Fibroblast of mammary gland (primary cell): ENCODE measurements around the gene TNPO2.
A peak's percentile ranks its signal among the peaks of the same experiment; 100 is the strongest.

ENCODE experiments used
- DNase-seq: peaks from one replicate; pipeline ENCODE4 v3.0.0-alpha.2; 2010; ENCODE audit warnings: low read depth
- H3K4me3 ChIP-seq: 2 replicates; pipeline ENCODE4 v1.5.1; 2011; ENCODE audit warnings: low read depth, mild to moderate bottlenecking, low read length, moderate library complexity; ENCODE audit not compliant: control insufficient read depth
- TF ChIP-seq, protein P1 (sequence below): conservative IDR thresholded peaks from 2 replicates; pipeline ENCODE4 v1.5.1; 2011; ENCODE audit warnings: low read depth, low read length, inconsistent platforms; ENCODE audit not compliant: control insufficient read depth, insufficient read depth

Gene TNPO2

DNA sequence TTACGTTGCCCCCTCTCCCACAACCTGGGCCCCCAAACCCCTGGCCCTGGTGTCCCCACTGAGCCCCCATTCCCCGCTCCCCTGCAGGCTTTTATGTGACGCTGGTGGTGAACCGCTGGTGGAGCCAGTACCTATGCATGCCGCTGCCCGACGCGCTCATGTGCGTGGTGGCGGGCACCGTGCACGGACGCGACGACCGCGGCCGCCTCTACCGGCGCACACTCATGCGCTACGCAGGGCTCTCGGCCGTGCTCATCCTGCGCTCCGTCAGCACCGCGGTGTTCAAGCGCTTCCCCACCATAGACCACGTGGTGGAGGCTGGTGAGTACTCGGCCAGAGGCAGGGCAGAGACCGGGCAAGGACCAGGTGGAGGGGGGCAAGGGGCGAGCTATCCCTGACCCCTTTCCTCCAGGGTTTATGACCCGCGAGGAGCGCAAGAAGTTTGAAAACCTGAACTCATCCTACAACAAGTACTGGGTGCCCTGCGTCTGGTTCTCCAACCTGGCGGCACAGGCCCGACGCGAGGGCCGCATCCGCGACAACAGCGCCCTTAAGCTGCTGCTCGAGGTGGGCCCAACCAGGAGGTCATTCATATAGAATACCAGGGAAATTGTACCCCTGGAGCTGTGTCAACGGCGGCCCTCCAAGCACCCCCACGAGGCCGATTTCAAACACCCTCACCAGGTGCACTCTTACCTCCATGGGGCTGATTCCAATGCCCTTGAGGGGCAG is 30.9 kb upstream of the TNPO2 start:
- TF ChIP-seq, protein P1, sequence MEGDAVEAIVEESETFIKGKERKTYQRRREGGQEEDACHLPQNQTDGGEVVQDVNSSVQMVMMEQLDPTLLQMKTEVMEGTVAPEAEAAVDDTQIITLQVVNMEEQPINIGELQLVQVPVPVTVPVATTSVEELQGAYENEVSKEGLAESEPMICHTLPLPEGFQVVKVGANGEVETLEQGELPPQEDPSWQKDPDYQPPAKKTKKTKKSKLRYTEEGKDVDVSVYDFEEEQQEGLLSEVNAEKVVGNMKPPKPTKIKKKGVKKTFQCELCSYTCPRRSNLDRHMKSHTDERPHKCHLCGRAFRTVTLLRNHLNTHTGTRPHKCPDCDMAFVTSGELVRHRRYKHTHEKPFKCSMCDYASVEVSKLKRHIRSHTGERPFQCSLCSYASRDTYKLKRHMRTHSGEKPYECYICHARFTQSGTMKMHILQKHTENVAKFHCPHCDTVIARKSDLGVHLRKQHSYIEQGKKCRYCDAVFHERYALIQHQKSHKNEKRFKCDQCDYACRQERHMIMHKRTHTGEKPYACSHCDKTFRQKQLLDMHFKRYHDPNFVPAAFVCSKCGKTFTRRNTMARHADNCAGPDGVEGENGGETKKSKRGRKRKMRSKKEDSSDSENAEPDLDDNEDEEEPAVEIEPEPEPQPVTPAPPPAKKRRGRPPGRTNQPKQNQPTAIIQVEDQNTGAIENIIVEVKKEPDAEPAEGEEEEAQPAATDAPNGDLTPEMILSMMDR: no peak
- DNase-seq: no peak
- H3K4me3 ChIP-seq: no peak overlapping the region

DNA sequence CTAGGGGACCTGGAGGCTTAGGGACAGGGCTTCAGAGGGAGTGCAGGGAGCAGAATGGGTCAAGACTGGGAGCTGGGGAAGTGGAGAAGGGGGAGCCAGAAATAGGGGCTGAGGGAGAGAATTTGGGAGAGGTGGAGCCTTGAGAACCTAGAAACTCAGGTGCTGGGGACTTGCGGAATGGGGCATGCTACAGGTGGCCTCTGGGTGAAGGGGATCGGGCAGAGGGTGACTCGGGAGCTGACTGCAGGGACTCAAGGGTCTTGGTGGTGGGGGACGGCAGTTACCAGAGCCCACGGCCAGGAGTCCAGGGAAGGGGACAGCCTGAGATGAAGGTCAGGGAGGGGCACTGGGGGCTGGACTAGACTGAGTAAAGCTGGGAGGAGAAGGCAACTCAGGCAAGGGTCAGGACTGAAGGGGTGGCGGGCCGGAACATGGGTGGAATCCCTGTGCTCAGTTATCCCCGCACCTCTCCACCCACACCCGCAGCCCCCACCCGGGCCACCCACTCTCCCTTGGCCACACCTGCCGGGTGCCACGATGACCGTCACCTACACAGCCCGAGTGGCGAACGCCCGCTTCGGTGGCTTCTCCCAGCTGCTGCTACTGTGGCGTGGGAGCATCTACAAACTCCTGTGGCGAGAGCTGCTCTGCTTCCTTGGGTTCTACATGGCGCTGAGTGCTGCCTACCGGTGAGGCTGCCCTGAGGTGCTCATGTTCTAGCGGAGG is 28.5 kb upstream of the TNPO2 start:
- TF ChIP-seq, protein P1: no peak
- no peak overlapping the region for H3K4me3 ChIP-seq
- no peak for DNase-seq

DNA sequence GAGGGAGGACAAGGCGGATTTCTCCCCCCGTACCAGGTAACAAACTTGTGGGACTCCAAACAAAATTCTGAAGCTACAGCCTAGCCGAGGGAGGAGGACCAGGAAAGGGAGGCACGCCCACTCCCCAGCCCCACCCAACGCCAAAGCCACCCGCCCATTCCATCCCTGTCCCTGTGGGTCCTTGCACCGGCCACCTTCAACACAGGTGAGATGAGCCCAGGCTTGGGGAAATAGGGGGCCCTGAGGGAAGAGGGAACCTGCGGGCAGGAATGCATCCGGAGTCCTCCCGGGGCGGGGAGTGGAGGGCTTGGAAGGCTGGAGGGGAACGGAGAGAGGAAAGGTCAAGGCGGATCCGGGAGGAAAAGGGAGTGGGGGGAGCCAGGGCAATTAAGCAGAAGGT is 27.9 kb upstream of the TNPO2 start, which contains the start of gene BEST2:
TSS of gene BEST2 (plus strand) at position 157 of the 400 bp plus-strand sequence. CDS start 802 bp downstream, outside the sequence.
- no peak for DNase-seq
- H3K4me3 ChIP-seq: no peak within 1 kb of the TSS
- TF ChIP-seq, protein P1: no peak

DNA sequence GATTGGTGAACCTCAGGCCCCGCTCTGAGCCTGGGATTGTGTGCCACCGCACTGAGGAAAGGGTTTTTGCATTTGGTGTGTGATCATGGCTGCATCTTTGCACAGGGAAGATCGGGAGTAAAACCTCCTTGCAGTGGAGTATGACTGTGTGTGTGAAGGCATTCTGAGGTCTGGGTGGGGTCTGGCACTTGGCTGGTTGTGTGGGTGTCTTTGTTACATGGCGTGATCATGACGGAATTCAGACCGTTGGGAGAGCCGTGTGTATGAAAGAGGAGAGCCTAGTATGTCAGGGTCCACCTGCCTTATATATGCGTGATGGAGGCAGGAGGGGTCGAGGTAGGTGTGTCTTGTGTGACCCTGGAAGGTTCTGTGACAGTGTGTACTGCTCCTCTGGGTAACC is 27.1 kb upstream of the TNPO2 start:
- TF ChIP-seq, protein P1: no peak
- H3K4me3 ChIP-seq: no peak overlapping the region
- peak; percentile 64 for DNase-seq

DNA sequence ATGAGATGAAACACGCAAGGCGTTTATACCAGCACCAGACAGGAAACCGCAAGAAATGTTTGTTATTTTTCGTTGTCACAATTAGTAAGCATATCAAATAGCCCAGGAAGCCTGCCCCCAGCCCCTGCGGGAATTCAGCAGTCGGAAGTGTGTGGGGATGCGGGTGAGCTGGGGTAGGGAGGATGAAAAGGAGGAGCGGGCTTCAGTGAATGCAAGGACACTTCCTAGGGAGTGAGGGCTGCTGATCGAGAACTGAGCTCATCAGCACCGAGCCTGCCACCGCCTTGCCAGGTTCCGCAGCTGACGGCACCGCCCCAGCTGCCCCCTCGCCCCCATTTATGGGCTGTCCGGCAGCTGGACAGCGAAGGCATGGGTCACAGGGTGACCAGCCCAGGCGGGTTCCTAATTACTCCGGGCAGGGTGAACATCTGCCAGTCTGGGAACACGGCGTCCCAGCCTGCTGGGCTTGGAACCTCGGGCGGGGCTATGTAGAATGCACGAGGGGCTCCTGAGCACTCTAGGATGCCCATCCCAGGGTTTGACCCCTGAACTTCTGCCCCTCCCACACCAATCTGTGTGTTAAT is 26.3 kb upstream of the TNPO2 start:
- no peak overlapping the region for H3K4me3 ChIP-seq
- peak; percentile 30 for DNase-seq
- TF ChIP-seq, protein P1: no peak

DNA sequence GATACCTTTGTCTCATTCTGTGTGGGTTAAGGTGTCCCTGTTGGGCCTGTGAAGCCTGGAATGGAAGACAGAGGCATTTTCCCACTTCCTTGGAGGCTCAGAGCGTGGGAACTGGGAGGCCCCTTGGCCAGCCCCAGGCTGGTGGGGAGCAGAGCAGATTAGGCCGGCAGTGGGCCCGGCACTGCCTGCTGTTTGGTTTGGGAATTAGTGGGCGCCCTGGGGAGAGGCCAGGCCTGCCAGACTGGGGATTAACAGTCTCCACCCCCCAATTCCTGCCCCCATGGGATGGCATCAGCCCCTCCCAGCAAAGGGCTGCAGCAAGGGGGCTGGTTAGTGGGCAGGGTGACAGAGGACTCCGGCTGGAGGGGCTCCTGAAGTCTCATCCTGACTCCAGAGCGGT is 24.8 kb upstream of the TNPO2 start:
- H3K4me3 ChIP-seq: no peak overlapping the region
- TF ChIP-seq, protein P1: no peak
- no peak for DNase-seq
